Neural progenitor cell (in vitro differentiated cells): Measurements from ENCODE around the gene TNFRSF14. TPM values are rescaled to one million over a fixed set of nuclear protein-coding genes. Genes with fewer than 3 reads are reported as not detected.

ENCODE experiments used
- DNase-seq: peaks from one replicate; pipeline ENCODE4 v3.0.0-alpha.2; 2016; ENCODE audit warnings: low spot score
- H2AFZ ChIP-seq: fragments of 200-600 bp; sonication (generic); replicated peaks from 2 replicates; pipeline ENCODE4 v1.6.1; 2016; ENCODE audit warnings: antibody characterized with exemption
- H3F3A ChIP-seq: fragments of 200-600 bp; sonication (generic); 2 replicates; pipeline ENCODE4 v1.6.1; 2016; ENCODE audit warnings: antibody characterized with exemption, low read depth
- H3K27ac ChIP-seq: fragments of 200-600 bp; sonication (generic); 2 replicates; pipeline ENCODE4 v1.5.1; 2016; ENCODE audit warnings: mild to moderate bottlenecking
- H3K27me3 ChIP-seq: fragments of 200-600 bp; sonication (generic); 2 replicates; pipeline ENCODE4 v1.6.1; 2016; ENCODE audit warnings: mild to moderate bottlenecking, moderate library complexity
- H3K36me3 ChIP-seq: fragments of 200-600 bp; sonication (generic); 2 replicates; pipeline ENCODE4 v1.5.1; 2016
- H3K4me1 ChIP-seq: fragments of 200-600 bp; sonication (generic); 2 replicates; pipeline ENCODE4 v1.6.1; 2016; ENCODE audit warnings: mixed run types
- H3K4me2 ChIP-seq: fragments of 200-600 bp; sonication (generic); 2 replicates; pipeline ENCODE4 v1.6.1; 2016
- H3K4me3 ChIP-seq: fragments of 200-600 bp; sonication (generic); 2 replicates; pipeline ENCODE4 v1.5.1; 2016
- H3K79me2 ChIP-seq: fragments of 200-600 bp; sonication (generic); 2 replicates; pipeline ENCODE4 v1.6.1; 2016; ENCODE audit warnings: low read depth
- H3K9ac ChIP-seq: fragments of 200-600 bp; sonication (generic); 2 replicates; pipeline ENCODE4 v1.6.1; 2016
- H3K9me3 ChIP-seq: fragments of 200-600 bp; sonication (generic); 2 replicates; pipeline ENCODE4 v1.5.1; 2016; ENCODE audit warnings: low read depth
- H4K20me1 ChIP-seq: fragments of 200-600 bp; sonication (generic); 2 replicates; pipeline ENCODE4 v1.6.1; 2016; ENCODE audit warnings: low read depth
- H3K27ac Mint-ChIP-seq: 3 replicates; pipeline ENCODE4 v1.8.0; 2021; ENCODE audit warnings: mixed read lengths
- H3K27me3 Mint-ChIP-seq: 2 replicates; pipeline ENCODE4 v1.8.0; 2022; ENCODE audit warnings: low read depth, mild to moderate bottlenecking, inconsistent platforms, moderate library complexity, mixed read lengths; ENCODE audit not compliant: insufficient read depth
- H3K36me3 Mint-ChIP-seq: 3 replicates; pipeline ENCODE4 v1.8.0; 2021; ENCODE audit warnings: mixed read lengths
- H3K4me1 Mint-ChIP-seq: 3 replicates; pipeline ENCODE4 v1.8.0; 2021; ENCODE audit warnings: mixed read lengths
- H3K4me3 Mint-ChIP-seq: 3 replicates; pipeline ENCODE4 v1.8.0; 2021; ENCODE audit warnings: mild to moderate bottlenecking, moderate library complexity, mixed read lengths
- H3K9me3 Mint-ChIP-seq: 3 replicates; pipeline ENCODE4 v1.8.0; 2020; ENCODE audit warnings: mixed read lengths
- EZH2 ChIP-seq: fragments of 200-600 bp; sonication (generic); IDR thresholded peaks from 2 replicates; pipeline ENCODE4 v1.6.1; 2017; ENCODE audit warnings: antibody characterized with exemption, mild to moderate bottlenecking, moderate library complexity
- EZH2phosphoT487 ChIP-seq: fragments of 200-600 bp; sonication (generic); IDR thresholded peaks from 2 replicates; pipeline ENCODE4 v1.6.1; 2017; ENCODE audit warnings: antibody characterized with exemption
- total RNA-seq: library from RNA; depleted of rRNA; stranded (reverse); fragments of >200 nt; gene quantifications from 2 replicates; pipeline ENCODE4 v1.2.3, GENCODE V29; 2015; ENCODE audit warnings: low replicate concordance
- TF ChIP-seq, protein P1 (sequence below): fragments of 200-600 bp; sonication (generic); IDR thresholded peaks from 2 replicates; pipeline ENCODE4 v1.5.1; 2017; ENCODE audit warnings: antibody characterized with exemption, mild to moderate bottlenecking

Gene TNFRSF14
- total RNA-seq, 1 donor from 2014 or later, result not detected

DNA sequence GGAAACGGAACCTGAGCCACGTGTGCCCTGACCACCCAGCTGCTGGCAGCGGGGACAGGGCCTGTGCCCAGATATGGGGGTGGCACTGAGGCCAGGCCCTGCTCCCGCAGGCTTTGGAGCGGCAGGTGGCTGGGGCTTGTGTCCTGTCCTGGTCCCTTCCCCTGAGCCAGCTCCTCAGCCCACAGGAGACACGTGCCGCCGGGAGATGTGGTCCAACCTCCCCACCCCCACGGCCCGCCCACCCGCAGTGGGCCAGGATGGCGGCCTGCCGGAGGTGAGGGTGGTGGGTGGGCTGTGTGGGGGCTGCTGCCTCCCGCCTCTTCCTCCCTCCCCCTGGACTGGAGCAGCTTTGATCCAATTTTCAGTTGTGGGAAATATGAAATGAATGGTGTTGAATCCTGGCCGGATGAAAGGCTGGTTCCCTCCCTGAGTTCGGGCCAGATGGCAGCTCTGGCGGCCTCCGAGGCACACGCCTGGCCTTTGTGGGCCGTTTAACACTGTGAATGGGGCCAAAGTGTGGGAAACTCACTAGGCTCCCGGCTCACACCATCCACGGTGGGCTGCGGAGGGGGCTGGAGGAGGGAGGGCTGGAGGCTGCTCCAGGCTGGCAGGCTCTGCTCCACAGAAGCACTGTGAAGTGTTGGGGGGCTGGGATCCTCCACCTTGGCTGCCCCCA lies 23.5 kb upstream of the TNFRSF14 start:
- H3K9me3 Mint-ChIP-seq, result no peaks in the 10 kb centered on the region
- H3K4me1 ChIP-seq, result peaks cover 59% of the 10 kb centered on the region
- peak overlapping the region; percentile 67 for H3K4me3 Mint-ChIP-seq
- H3K27ac Mint-ChIP-seq, result peak overlapping the region; percentile 97
- peak overlapping the region; percentile 1 for H3K4me2 ChIP-seq
- H3F3A ChIP-seq, result peaks cover 23% of the 10 kb centered on the region
- no peak for TF ChIP-seq EZH2phosphoT487
- TF ChIP-seq, protein P1, sequence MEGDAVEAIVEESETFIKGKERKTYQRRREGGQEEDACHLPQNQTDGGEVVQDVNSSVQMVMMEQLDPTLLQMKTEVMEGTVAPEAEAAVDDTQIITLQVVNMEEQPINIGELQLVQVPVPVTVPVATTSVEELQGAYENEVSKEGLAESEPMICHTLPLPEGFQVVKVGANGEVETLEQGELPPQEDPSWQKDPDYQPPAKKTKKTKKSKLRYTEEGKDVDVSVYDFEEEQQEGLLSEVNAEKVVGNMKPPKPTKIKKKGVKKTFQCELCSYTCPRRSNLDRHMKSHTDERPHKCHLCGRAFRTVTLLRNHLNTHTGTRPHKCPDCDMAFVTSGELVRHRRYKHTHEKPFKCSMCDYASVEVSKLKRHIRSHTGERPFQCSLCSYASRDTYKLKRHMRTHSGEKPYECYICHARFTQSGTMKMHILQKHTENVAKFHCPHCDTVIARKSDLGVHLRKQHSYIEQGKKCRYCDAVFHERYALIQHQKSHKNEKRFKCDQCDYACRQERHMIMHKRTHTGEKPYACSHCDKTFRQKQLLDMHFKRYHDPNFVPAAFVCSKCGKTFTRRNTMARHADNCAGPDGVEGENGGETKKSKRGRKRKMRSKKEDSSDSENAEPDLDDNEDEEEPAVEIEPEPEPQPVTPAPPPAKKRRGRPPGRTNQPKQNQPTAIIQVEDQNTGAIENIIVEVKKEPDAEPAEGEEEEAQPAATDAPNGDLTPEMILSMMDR, result no peak
- TF ChIP-seq EZH2, result no peak
- H3K4me3 ChIP-seq, result no peak overlapping the region
- H3K9me3 ChIP-seq, result no peaks in the 10 kb centered on the region
- H3K36me3 Mint-ChIP-seq, result no peaks in the 10 kb centered on the region
- peaks cover 20% of the 10 kb centered on the region for H4K20me1 ChIP-seq
- no peak overlapping the region for H3K9ac ChIP-seq
- H3K79me2 ChIP-seq, result no peaks in the 10 kb centered on the region
- H2AFZ ChIP-seq, result no peak overlapping the region
- peaks cover 56% of the 10 kb centered on the region for H3K4me1 Mint-ChIP-seq
- H3K27ac ChIP-seq, result no peak overlapping the region
- H3K27me3 Mint-ChIP-seq, result peaks cover 24% of the 10 kb centered on the region
- H3K36me3 ChIP-seq, result no peaks in the 10 kb centered on the region
- DNase-seq, result peak; percentile 60
- H3K27me3 ChIP-seq, result peaks cover 100% of the 10 kb centered on the region

DNA sequence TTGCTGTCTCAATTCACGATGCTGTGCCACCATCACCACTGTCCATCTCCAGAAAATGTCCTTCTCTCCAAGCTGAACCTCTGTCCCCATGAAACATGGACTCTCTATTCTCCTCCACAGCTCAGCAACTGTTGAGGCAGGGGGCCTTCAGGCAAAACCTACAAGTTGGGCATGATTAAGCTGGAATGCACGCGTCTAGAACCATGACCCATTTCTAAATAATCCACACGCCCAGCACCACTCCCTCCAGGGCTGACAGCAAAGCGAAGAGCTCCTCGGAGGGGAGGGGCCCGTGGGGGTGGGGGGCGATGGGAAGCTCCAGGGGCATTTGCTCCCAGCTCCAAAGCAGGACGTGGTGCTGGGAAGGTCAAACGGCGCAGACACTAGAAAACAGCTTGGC lies 22.8 kb upstream of the TNFRSF14 start:
- TF ChIP-seq, protein P1, result no peak
- TF ChIP-seq EZH2, result no peak
- TF ChIP-seq EZH2phosphoT487, result no peak
- H4K20me1 ChIP-seq, result peaks cover 13% of the 10 kb centered on the region
- no peak overlapping the region for H3K4me3 ChIP-seq
- H3K9ac ChIP-seq, result no peak overlapping the region
- no peaks in the 10 kb centered on the region for H3K36me3 Mint-ChIP-seq
- no peaks in the 10 kb centered on the region for H3K9me3 ChIP-seq
- no peaks in the 10 kb centered on the region for H3K36me3 ChIP-seq
- H3K27ac ChIP-seq, result no peak overlapping the region
- peaks cover 25% of the 10 kb centered on the region for H3K27me3 Mint-ChIP-seq
- H3F3A ChIP-seq, result peaks cover 23% of the 10 kb centered on the region
- H2AFZ ChIP-seq, result no peak overlapping the region
- H3K4me1 ChIP-seq, result peaks cover 58% of the 10 kb centered on the region
- peaks cover 54% of the 10 kb centered on the region for H3K4me1 Mint-ChIP-seq
- no peaks in the 10 kb centered on the region for H3K79me2 ChIP-seq
- peak overlapping the region; percentile 1 for H3K4me2 ChIP-seq
- DNase-seq, result no peak
- peaks cover 100% of the 10 kb centered on the region for H3K27me3 ChIP-seq
- peak overlapping the region; percentile 32 for H3K4me3 Mint-ChIP-seq
- H3K9me3 Mint-ChIP-seq, result no peaks in the 10 kb centered on the region
- H3K27ac Mint-ChIP-seq, result peak overlapping the region; percentile 97

DNA sequence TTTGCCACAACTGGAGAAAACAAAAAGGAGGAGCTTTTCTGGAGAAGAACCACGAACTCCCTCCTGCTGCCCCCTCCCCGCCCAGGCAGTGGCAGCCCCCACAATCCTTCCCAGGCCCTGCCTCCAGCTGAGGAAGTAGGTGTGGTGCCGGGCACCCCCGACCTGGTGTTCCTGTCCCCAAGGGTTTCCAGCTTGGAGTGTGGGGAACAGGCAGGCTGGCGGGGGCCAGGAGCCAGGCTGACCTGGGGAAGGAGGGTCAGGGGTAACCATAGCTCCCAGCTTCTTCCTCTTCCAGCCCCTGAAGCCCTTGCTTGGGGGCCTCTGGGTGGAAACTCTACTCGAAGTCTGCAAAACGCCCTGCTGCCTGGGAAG lies 21.9 kb upstream of the TNFRSF14 start:
- no peak for DNase-seq
- H4K20me1 ChIP-seq, result peaks cover 4% of the 10 kb centered on the region
- Mint-ChIP-seq H3K36me3 (no peaks in the 10 kb centered on the region), H3K9me3 (no peaks in the 10 kb centered on the region), H3K27me3 (peaks cover 30% of the 10 kb centered on the region), H3K4me1 (peaks cover 56% of the 10 kb centered on the region), H3K4me3 (no peak overlapping the region), H3K27ac (no peak overlapping the region)
- no peak overlapping the region for H3K9ac ChIP-seq
- no peak overlapping the region for H3K4me3 ChIP-seq
- peaks cover 49% of the 10 kb centered on the region for H3K4me1 ChIP-seq
- no peaks in the 10 kb centered on the region for H3K79me2 ChIP-seq
- H3K27me3 ChIP-seq, result peaks cover 100% of the 10 kb centered on the region
- H2AFZ ChIP-seq, result no peak overlapping the region
- no peaks in the 10 kb centered on the region for H3K9me3 ChIP-seq
- peaks cover 14% of the 10 kb centered on the region for H3F3A ChIP-seq
- H3K27ac ChIP-seq, result no peak overlapping the region
- TF ChIP-seq EZH2phosphoT487, result no peak
- TF ChIP-seq, protein P1, result no peak
- TF ChIP-seq EZH2, result no peak
- no peak overlapping the region for H3K4me2 ChIP-seq
- H3K36me3 ChIP-seq, result no peaks in the 10 kb centered on the region
